Neural progenitor cell (in vitro differentiated cells): ENCODE results near the gene SEC14L6. TPM values are rescaled to one million over a fixed set of nuclear protein-coding genes. Genes with fewer than 3 reads are reported as not detected.

Experiments
- DNase-seq: peaks from one replicate; pipeline ENCODE4 v3.0.0-alpha.2; 2016; ENCODE audit warnings: low spot score
- H2AFZ ChIP-seq: fragments of 200-600 bp; sonication (generic); replicated peaks from 2 replicates; pipeline ENCODE4 v1.6.1; 2016; ENCODE audit warnings: antibody characterized with exemption
- H3F3A ChIP-seq: fragments of 200-600 bp; sonication (generic); 2 replicates; pipeline ENCODE4 v1.6.1; 2016; ENCODE audit warnings: antibody characterized with exemption, low read depth
- H3K27ac ChIP-seq: fragments of 200-600 bp; sonication (generic); 2 replicates; pipeline ENCODE4 v1.5.1; 2016; ENCODE audit warnings: mild to moderate bottlenecking
- H3K27me3 ChIP-seq: fragments of 200-600 bp; sonication (generic); 2 replicates; pipeline ENCODE4 v1.6.1; 2016; ENCODE audit warnings: mild to moderate bottlenecking, moderate library complexity
- H3K36me3 ChIP-seq: fragments of 200-600 bp; sonication (generic); 2 replicates; pipeline ENCODE4 v1.5.1; 2016
- H3K4me1 ChIP-seq: fragments of 200-600 bp; sonication (generic); 2 replicates; pipeline ENCODE4 v1.6.1; 2016; ENCODE audit warnings: mixed run types
- H3K4me2 ChIP-seq: fragments of 200-600 bp; sonication (generic); 2 replicates; pipeline ENCODE4 v1.6.1; 2016
- H3K4me3 ChIP-seq: fragments of 200-600 bp; sonication (generic); 2 replicates; pipeline ENCODE4 v1.5.1; 2016
- H3K79me2 ChIP-seq: fragments of 200-600 bp; sonication (generic); 2 replicates; pipeline ENCODE4 v1.6.1; 2016; ENCODE audit warnings: low read depth
- H3K9ac ChIP-seq: fragments of 200-600 bp; sonication (generic); 2 replicates; pipeline ENCODE4 v1.6.1; 2016
- H3K9me3 ChIP-seq: fragments of 200-600 bp; sonication (generic); 2 replicates; pipeline ENCODE4 v1.5.1; 2016; ENCODE audit warnings: low read depth
- H4K20me1 ChIP-seq: fragments of 200-600 bp; sonication (generic); 2 replicates; pipeline ENCODE4 v1.6.1; 2016; ENCODE audit warnings: low read depth
- H3K27ac Mint-ChIP-seq: 3 replicates; pipeline ENCODE4 v1.8.0; 2021; ENCODE audit warnings: mixed read lengths
- H3K27me3 Mint-ChIP-seq: 2 replicates; pipeline ENCODE4 v1.8.0; 2022; ENCODE audit warnings: low read depth, mild to moderate bottlenecking, inconsistent platforms, moderate library complexity, mixed read lengths; ENCODE audit not compliant: insufficient read depth
- H3K36me3 Mint-ChIP-seq: 3 replicates; pipeline ENCODE4 v1.8.0; 2021; ENCODE audit warnings: mixed read lengths
- H3K4me1 Mint-ChIP-seq: 3 replicates; pipeline ENCODE4 v1.8.0; 2021; ENCODE audit warnings: mixed read lengths
- H3K4me3 Mint-ChIP-seq: 3 replicates; pipeline ENCODE4 v1.8.0; 2021; ENCODE audit warnings: mild to moderate bottlenecking, moderate library complexity, mixed read lengths
- H3K9me3 Mint-ChIP-seq: 3 replicates; pipeline ENCODE4 v1.8.0; 2020; ENCODE audit warnings: mixed read lengths
- EZH2 ChIP-seq: fragments of 200-600 bp; sonication (generic); IDR thresholded peaks from 2 replicates; pipeline ENCODE4 v1.6.1; 2017; ENCODE audit warnings: antibody characterized with exemption, mild to moderate bottlenecking, moderate library complexity
- EZH2phosphoT487 ChIP-seq: fragments of 200-600 bp; sonication (generic); IDR thresholded peaks from 2 replicates; pipeline ENCODE4 v1.6.1; 2017; ENCODE audit warnings: antibody characterized with exemption
- total RNA-seq: library from RNA; depleted of rRNA; stranded (reverse); fragments of >200 nt; gene quantifications from 2 replicates; pipeline ENCODE4 v1.2.3, GENCODE V29; 2015; ENCODE audit warnings: low replicate concordance
- TF ChIP-seq, protein P1 (sequence below): fragments of 200-600 bp; sonication (generic); IDR thresholded peaks from 2 replicates; pipeline ENCODE4 v1.5.1; 2017; ENCODE audit warnings: antibody characterized with exemption, mild to moderate bottlenecking

SEC14L6 gene
- total RNA-seq, 1 donor from 2014 or later: 2.4 TPM

- no peak overlapping the region for H3K4me3 ChIP-seq
- no peaks in the 10 kb centered on the region for H3K9me3 Mint-ChIP-seq
- no peak overlapping the region for H3K4me2 ChIP-seq
- peak; percentile 30 for DNase-seq
- no peak overlapping the region for H3K27ac ChIP-seq
- peaks cover 9% of the 10 kb centered on the region for H3K4me1 Mint-ChIP-seq
- no peak for TF ChIP-seq EZH2phosphoT487
- TF ChIP-seq, protein P1, sequence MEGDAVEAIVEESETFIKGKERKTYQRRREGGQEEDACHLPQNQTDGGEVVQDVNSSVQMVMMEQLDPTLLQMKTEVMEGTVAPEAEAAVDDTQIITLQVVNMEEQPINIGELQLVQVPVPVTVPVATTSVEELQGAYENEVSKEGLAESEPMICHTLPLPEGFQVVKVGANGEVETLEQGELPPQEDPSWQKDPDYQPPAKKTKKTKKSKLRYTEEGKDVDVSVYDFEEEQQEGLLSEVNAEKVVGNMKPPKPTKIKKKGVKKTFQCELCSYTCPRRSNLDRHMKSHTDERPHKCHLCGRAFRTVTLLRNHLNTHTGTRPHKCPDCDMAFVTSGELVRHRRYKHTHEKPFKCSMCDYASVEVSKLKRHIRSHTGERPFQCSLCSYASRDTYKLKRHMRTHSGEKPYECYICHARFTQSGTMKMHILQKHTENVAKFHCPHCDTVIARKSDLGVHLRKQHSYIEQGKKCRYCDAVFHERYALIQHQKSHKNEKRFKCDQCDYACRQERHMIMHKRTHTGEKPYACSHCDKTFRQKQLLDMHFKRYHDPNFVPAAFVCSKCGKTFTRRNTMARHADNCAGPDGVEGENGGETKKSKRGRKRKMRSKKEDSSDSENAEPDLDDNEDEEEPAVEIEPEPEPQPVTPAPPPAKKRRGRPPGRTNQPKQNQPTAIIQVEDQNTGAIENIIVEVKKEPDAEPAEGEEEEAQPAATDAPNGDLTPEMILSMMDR: peak; percentile 25
- H3K9ac ChIP-seq: no peak overlapping the region
- H3F3A ChIP-seq: no peaks in the 10 kb centered on the region
- H3K27me3 ChIP-seq: no peaks in the 10 kb centered on the region
- H3K36me3 ChIP-seq: no peaks in the 10 kb centered on the region
- no peaks in the 10 kb centered on the region for H3K36me3 Mint-ChIP-seq
- H3K4me3 Mint-ChIP-seq: no peak overlapping the region
- no peaks in the 10 kb centered on the region for H3K79me2 ChIP-seq
- H3K9me3 ChIP-seq: no peaks in the 10 kb centered on the region
- no peaks in the 10 kb centered on the region for H4K20me1 ChIP-seq
- H3K27me3 Mint-ChIP-seq: no peaks in the 10 kb centered on the region
- no peak overlapping the region for H2AFZ ChIP-seq
- no peak overlapping the region for H3K27ac Mint-ChIP-seq
- H3K4me1 ChIP-seq: peaks cover 1% of the 10 kb centered on the region
Measured at GRCh38 chr22:30556388-30556787, 9.8 kb upstream of the SEC14L6 start.

DNA sequence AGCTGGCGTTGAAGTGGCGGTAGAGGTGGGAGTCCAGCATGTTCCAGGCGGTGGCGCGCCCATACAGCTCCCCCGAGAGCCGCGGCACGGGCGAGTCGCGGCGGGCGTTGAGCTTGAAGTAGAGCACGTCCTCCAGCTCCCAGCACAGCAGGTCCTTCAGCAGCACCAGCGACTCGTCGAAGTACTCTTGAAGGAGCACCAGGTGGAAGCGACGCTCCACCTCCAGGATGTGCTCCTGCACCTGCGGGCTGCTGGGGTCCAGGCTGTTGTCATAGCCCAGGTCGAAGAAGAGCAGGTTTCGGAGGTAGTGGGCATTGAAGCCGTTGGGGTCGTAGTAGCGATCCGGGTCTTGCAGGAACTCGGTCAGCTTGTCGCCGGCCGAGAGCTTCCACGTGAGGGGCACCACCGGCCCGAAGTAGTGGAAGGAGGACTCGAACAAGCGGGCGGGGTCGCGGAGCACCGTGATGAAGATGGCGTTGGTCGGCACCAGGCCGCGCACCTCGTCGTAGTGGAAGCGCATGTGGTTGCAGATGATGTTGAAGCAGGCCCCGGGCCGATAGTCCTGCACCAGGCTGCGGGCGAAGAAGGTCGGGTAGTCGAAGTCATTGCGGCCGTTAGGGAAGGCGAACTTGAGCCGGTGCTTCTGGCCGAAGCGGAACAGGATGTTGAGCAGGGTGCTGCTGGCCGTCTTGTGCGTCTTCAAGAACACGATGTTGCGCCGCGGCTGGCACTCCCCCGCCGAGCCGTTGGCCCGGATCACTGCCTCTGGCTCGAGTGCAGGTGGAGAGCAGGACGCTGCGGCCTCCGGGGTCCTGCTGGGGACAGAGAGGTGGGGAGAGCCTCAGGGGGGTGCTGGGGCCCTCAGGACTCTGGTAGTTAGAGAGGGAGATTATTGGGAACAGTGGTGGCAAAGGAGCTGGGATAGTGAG is 9.0 kb upstream of the SEC14L6 start:
- Histone ChIP-seq H3K4me1 (no peaks in the 10 kb centered on the region), H3K27ac (no peak overlapping the region), H3K9me3 (no peaks in the 10 kb centered on the region), H3F3A (no peaks in the 10 kb centered on the region), H3K36me3 (no peaks in the 10 kb centered on the region), H3K4me2 (no peak overlapping the region), H2AFZ (no peak overlapping the region), H3K27me3 (no peaks in the 10 kb centered on the region), H3K4me3 (no peak overlapping the region), H3K79me2 (no peaks in the 10 kb centered on the region), H3K9ac (no peak overlapping the region), H4K20me1 (no peaks in the 10 kb centered on the region)
- TF ChIP-seq EZH2 (no peak), EZH2phosphoT487 (no peak)
- TF ChIP-seq, protein P1: no peak
- Mint-ChIP-seq H3K36me3 (no peaks in the 10 kb centered on the region), H3K27ac (no peak overlapping the region), H3K4me3 (no peak overlapping the region), H3K27me3 (no peaks in the 10 kb centered on the region), H3K9me3 (no peaks in the 10 kb centered on the region), H3K4me1 (peaks cover 7% of the 10 kb centered on the region)
- DNase-seq: no peak

DNA sequence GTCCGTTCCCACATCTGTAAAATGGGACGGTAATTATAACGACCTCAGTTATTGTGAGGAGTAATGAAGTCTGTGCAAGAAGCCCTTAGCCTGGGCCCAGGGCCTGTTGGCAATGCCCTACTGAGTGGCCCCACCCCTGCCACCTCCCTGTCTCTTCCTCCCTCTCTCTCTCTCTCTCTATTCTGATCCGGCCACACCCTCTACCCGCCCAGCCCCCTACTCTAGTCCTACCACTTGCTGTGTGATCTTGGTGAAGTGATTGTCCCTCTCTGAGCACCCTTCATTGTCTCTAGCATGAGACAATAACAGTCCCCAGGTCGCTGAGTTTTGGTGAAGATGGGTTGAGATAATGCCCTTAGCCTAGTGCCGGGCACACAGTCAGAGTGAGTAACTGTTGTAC is 7.4 kb upstream of the SEC14L6 start:
- H3K4me3 Mint-ChIP-seq: no peak overlapping the region
- H3K4me1 Mint-ChIP-seq: no peaks in the 10 kb centered on the region
- no peaks in the 10 kb centered on the region for H3K9me3 ChIP-seq
- no peak overlapping the region for H3K4me3 ChIP-seq
- no peak for DNase-seq
- no peaks in the 10 kb centered on the region for H3K79me2 ChIP-seq
- H3K27me3 Mint-ChIP-seq: no peaks in the 10 kb centered on the region
- H3K27ac ChIP-seq: no peak overlapping the region
- H3K36me3 ChIP-seq: no peaks in the 10 kb centered on the region
- no peaks in the 10 kb centered on the region for H3K36me3 Mint-ChIP-seq
- no peak overlapping the region for H3K4me2 ChIP-seq
- TF ChIP-seq EZH2 (no peak), EZH2phosphoT487 (no peak)
- TF ChIP-seq, protein P1: no peak
- H3K27ac Mint-ChIP-seq: no peak overlapping the region
- H3K9ac ChIP-seq: no peak overlapping the region
- H2AFZ ChIP-seq: no peak overlapping the region
- no peaks in the 10 kb centered on the region for H4K20me1 ChIP-seq
- H3K9me3 Mint-ChIP-seq: no peaks in the 10 kb centered on the region
- no peaks in the 10 kb centered on the region for H3K27me3 ChIP-seq
- H3F3A ChIP-seq: no peaks in the 10 kb centered on the region
- no peaks in the 10 kb centered on the region for H3K4me1 ChIP-seq
